Measurements from ENCODE around the gene NFIC.

The NFIC gene

DNA sequence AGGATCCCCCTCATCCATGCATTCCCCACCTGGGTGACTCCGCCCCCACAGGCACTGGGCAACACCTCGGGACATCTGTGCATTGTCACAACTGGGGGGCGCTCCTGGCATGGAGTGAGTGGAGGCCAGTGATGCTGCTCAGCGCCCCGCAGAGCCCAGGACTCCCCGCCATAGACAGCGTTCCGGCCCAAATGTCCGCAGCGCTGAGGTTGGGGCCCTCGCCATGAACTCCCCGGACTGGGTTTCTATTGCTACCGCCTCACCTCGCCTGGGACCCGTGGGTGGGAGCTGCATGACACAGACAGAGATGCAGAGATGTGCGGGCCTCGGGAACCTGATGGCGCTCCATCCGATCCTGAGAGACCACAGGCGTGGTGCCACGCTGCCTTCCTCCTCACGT, 144.3 kb downstream of the NFIC start:
- Histone ChIP-seq H3K27ac (ENCODE audit: insufficient read depth, low read depth, low read length, poor library complexity, severe bottlenecking) (no peak overlapping the region), H3K9me3 (ENCODE audit: control insufficient read depth, low read length) (no peaks in the 10 kb centered on the region), H3K27me3 (ENCODE audit: control insufficient read depth, insufficient read depth, low read length, poor library complexity, severe bottlenecking) (no peaks in the 10 kb centered on the region), H3K36me3 (ENCODE audit: control insufficient read depth, insufficient read depth, low read length) (peaks cover 13% of the 10 kb centered on the region), H3K4me3 (ENCODE audit: insufficient read depth, low read depth, low read length) (no peak overlapping the region), H3K4me1 (ENCODE audit: control insufficient read depth, insufficient read depth, low read length) (no peaks in the 10 kb centered on the region)
- WGBS, 2 experiments, result 95% methylated on average over 22 of the region's 22 CpGs

- Histone ChIP-seq H3K27me3 (ENCODE audit: control insufficient read depth, insufficient read depth, low read length, poor library complexity, severe bottlenecking) (no peaks in the 10 kb centered on the region), H3K9me3 (ENCODE audit: control insufficient read depth, low read length) (no peaks in the 10 kb centered on the region), H3K4me3 (ENCODE audit: insufficient read depth, low read depth, low read length) (no peak overlapping the region), H3K4me1 (ENCODE audit: control insufficient read depth, insufficient read depth, low read length) (no peaks in the 10 kb centered on the region), H3K36me3 (ENCODE audit: control insufficient read depth, insufficient read depth, low read length) (peaks cover 13% of the 10 kb centered on the region), H3K27ac (ENCODE audit: insufficient read depth, low read depth, low read length, poor library complexity, severe bottlenecking) (no peak overlapping the region)
- WGBS, 2 experiments, result 95 to 97% methylated on average over 26 of the region's 26 CpGs
These were observed 145.3 kb downstream of the NFIC start for GRCh38 chr19:3511506-3512251.

GRCh38 chr19:3512562-3513228, 146.3 kb downstream of the NFIC start:
- 93 to 95% methylated on average over 17 of the region's 17 CpGs for WGBS, 2 experiments
- H3K4me3 ChIP-seq (ENCODE audit: insufficient read depth, low read depth, low read length), result no peak overlapping the region
- H3K4me1 ChIP-seq (ENCODE audit: control insufficient read depth, insufficient read depth, low read length), result no peaks in the 10 kb centered on the region
- no peaks in the 10 kb centered on the region for H3K9me3 ChIP-seq (ENCODE audit: control insufficient read depth, low read length)
- peaks cover 13% of the 10 kb centered on the region for H3K36me3 ChIP-seq (ENCODE audit: control insufficient read depth, insufficient read depth, low read length)
- no peak overlapping the region for H3K27ac ChIP-seq (ENCODE audit: insufficient read depth, low read depth, low read length, poor library complexity, severe bottlenecking)
- no peaks in the 10 kb centered on the region for H3K27me3 ChIP-seq (ENCODE audit: control insufficient read depth, insufficient read depth, low read length, poor library complexity, severe bottlenecking)

GRCh38 chr19:3513229-3514140, 147.1 kb downstream of the NFIC start:
- no peaks in the 10 kb centered on the region for H3K9me3 ChIP-seq (ENCODE audit: control insufficient read depth, low read length)
- 93 to 94% methylated on average over 23 of the region's 23 CpGs for WGBS, 2 experiments
- H3K27me3 ChIP-seq (ENCODE audit: control insufficient read depth, insufficient read depth, low read length, poor library complexity, severe bottlenecking), result no peaks in the 10 kb centered on the region
- no peak overlapping the region for H3K4me3 ChIP-seq (ENCODE audit: insufficient read depth, low read depth, low read length)
- H3K4me1 ChIP-seq (ENCODE audit: control insufficient read depth, insufficient read depth, low read length), result no peaks in the 10 kb centered on the region
- peaks cover 13% of the 10 kb centered on the region for H3K36me3 ChIP-seq (ENCODE audit: control insufficient read depth, insufficient read depth, low read length)
- H3K27ac ChIP-seq (ENCODE audit: insufficient read depth, low read depth, low read length, poor library complexity, severe bottlenecking), result no peak overlapping the region

DNA sequence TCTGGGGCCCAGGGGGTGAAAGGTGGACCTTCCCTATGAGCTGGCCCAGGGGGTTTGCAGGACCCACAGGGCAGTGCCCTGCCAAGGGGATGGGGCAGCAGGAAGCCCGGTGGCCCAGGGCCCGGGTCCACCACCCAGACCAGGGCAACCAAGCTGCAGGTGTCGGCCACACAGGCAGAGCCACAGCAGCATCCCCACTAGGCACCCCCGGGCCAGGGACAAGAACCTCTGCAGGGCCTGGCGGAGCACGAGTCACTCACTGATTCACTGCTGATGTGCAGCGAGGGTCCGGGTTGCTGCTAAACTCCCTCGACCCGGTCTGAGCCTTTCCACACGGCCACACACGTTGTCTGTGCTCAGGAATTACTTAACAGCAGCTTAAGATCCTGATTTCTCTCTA, 148.5 kb downstream of the NFIC start:
- 92 to 95% methylated on average over 12 of the region's 12 CpGs for WGBS, 2 experiments
- Histone ChIP-seq H3K4me3 (ENCODE audit: insufficient read depth, low read depth, low read length) (no peak overlapping the region), H3K27ac (ENCODE audit: insufficient read depth, low read depth, low read length, poor library complexity, severe bottlenecking) (no peak overlapping the region), H3K27me3 (ENCODE audit: control insufficient read depth, insufficient read depth, low read length, poor library complexity, severe bottlenecking) (no peaks in the 10 kb centered on the region), H3K9me3 (ENCODE audit: control insufficient read depth, low read length) (no peaks in the 10 kb centered on the region), H3K36me3 (ENCODE audit: control insufficient read depth, insufficient read depth, low read length) (peaks cover 5% of the 10 kb centered on the region), H3K4me1 (ENCODE audit: control insufficient read depth, insufficient read depth, low read length) (no peaks in the 10 kb centered on the region)

- Histone ChIP-seq H3K27me3 (ENCODE audit: control insufficient read depth, insufficient read depth, low read length, poor library complexity, severe bottlenecking) (no peaks in the 10 kb centered on the region), H3K9me3 (ENCODE audit: control insufficient read depth, low read length) (no peaks in the 10 kb centered on the region), H3K27ac (ENCODE audit: insufficient read depth, low read depth, low read length, poor library complexity, severe bottlenecking) (no peak overlapping the region), H3K36me3 (ENCODE audit: control insufficient read depth, insufficient read depth, low read length) (peaks cover 5% of the 10 kb centered on the region), H3K4me1 (ENCODE audit: control insufficient read depth, insufficient read depth, low read length) (no peaks in the 10 kb centered on the region), H3K4me3 (ENCODE audit: insufficient read depth, low read depth, low read length) (no peak overlapping the region)
- 88% methylated on average over 15 of the region's 15 CpGs for WGBS, 2 experiments
These were observed 149.6 kb downstream of the NFIC start for GRCh38 chr19:3515891-3516422.

GRCh38 chr19:3516675-3517207, 150.4 kb downstream of the NFIC start:
- no peaks in the 10 kb centered on the region for H3K4me1 ChIP-seq (ENCODE audit: control insufficient read depth, insufficient read depth, low read length)
- WGBS, 2 experiments, result 89 to 94% methylated on average over 15 of the region's 15 CpGs
- H3K4me3 ChIP-seq (ENCODE audit: insufficient read depth, low read depth, low read length), result no peak overlapping the region
- H3K9me3 ChIP-seq (ENCODE audit: control insufficient read depth, low read length), result no peaks in the 10 kb centered on the region
- H3K27me3 ChIP-seq (ENCODE audit: control insufficient read depth, insufficient read depth, low read length, poor library complexity, severe bottlenecking), result no peaks in the 10 kb centered on the region
- peaks cover 5% of the 10 kb centered on the region for H3K36me3 ChIP-seq (ENCODE audit: control insufficient read depth, insufficient read depth, low read length)
- H3K27ac ChIP-seq (ENCODE audit: insufficient read depth, low read depth, low read length, poor library complexity, severe bottlenecking), result no peak overlapping the region

- no peaks in the 10 kb centered on the region for H3K27me3 ChIP-seq (ENCODE audit: control insufficient read depth, insufficient read depth, low read length, poor library complexity, severe bottlenecking)
- WGBS, 2 experiments, result 90 to 94% methylated on average over 2 of the region's 2 CpGs
- no peaks in the 10 kb centered on the region for H3K36me3 ChIP-seq (ENCODE audit: control insufficient read depth, insufficient read depth, low read length)
- no peak overlapping the region for H3K27ac ChIP-seq (ENCODE audit: insufficient read depth, low read depth, low read length, poor library complexity, severe bottlenecking)
- no peaks in the 10 kb centered on the region for H3K4me1 ChIP-seq (ENCODE audit: control insufficient read depth, insufficient read depth, low read length)
- no peak overlapping the region for H3K4me3 ChIP-seq (ENCODE audit: insufficient read depth, low read depth, low read length)
- no peaks in the 10 kb centered on the region for H3K9me3 ChIP-seq (ENCODE audit: control insufficient read depth, low read length)
These were observed 151.3 kb downstream of the NFIC start for GRCh38 chr19:3517638-3518037.

DNA sequence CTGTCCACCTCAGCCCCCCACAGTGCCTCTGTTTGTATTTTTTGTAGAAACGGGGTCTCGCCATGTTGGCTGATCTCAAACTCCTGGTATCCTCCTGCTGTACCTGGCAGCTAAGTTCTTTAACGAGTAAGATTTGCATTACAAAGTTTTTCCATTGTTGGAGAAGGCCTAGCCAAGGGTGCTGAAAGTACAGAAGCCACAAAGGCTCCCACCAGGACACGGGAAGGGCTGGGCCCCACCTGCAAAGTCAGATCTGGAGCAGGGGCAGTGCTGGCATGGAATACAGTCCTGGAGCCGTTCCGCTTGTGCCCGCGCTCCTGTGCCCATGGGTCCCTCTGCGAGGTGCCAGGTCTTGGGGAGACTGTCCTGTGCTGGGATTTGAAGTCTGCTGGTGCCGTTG, 151.9 kb downstream of the NFIC start:
- H3K27ac ChIP-seq (ENCODE audit: insufficient read depth, low read depth, low read length, poor library complexity, severe bottlenecking), result no peak overlapping the region
- no peak overlapping the region for H3K4me3 ChIP-seq (ENCODE audit: insufficient read depth, low read depth, low read length)
- no peaks in the 10 kb centered on the region for H3K36me3 ChIP-seq (ENCODE audit: control insufficient read depth, insufficient read depth, low read length)
- no peaks in the 10 kb centered on the region for H3K9me3 ChIP-seq (ENCODE audit: control insufficient read depth, low read length)
- H3K4me1 ChIP-seq (ENCODE audit: control insufficient read depth, insufficient read depth, low read length), result no peaks in the 10 kb centered on the region
- no peaks in the 10 kb centered on the region for H3K27me3 ChIP-seq (ENCODE audit: control insufficient read depth, insufficient read depth, low read length, poor library complexity, severe bottlenecking)
- WGBS, 2 experiments, result 68 to 69% methylated on average over 10 of the region's 10 CpGs

Data from ectodermal cell (in vitro differentiated cells).